ENCODE data around the gene NTPCR.

DNA sequence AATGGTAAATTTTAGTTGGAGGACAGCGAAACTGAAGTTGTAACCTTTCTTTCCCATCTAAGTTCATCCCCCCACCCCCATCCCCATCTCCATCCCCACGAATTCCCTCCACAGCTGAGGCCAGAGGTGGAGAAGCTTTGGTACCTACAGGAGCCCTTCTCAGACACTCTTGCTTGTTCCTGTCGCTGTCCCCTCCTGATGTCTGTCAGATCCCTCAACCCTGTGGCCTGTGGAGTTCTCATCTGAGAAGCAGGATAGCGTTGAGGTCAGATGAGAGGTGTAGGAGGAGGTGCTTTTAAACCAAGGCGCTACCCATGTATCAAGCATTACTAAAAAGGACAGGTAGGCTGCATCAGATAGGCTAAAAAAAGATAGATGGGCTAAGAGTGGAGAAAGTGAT lies 769 bp downstream of the NTPCR start:
- TF ChIP-seq, protein P1, sequence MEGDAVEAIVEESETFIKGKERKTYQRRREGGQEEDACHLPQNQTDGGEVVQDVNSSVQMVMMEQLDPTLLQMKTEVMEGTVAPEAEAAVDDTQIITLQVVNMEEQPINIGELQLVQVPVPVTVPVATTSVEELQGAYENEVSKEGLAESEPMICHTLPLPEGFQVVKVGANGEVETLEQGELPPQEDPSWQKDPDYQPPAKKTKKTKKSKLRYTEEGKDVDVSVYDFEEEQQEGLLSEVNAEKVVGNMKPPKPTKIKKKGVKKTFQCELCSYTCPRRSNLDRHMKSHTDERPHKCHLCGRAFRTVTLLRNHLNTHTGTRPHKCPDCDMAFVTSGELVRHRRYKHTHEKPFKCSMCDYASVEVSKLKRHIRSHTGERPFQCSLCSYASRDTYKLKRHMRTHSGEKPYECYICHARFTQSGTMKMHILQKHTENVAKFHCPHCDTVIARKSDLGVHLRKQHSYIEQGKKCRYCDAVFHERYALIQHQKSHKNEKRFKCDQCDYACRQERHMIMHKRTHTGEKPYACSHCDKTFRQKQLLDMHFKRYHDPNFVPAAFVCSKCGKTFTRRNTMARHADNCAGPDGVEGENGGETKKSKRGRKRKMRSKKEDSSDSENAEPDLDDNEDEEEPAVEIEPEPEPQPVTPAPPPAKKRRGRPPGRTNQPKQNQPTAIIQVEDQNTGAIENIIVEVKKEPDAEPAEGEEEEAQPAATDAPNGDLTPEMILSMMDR (IDR thresholded peaks at IDR 0.05; ENCODE audit: extremely low read depth in 1 of 2, insufficient read depth in 1 of 2, low read depth in 1 of 2, low read length in 2 of 2) = no peak
- TF ChIP-seq FOS (IDR thresholded peaks at IDR 0.05; ENCODE audit: borderline replicate concordance, insufficient read depth, low read length) = no peak
- no peak for TF ChIP-seq POLR2A (IDR thresholded peaks at IDR 0.05; ENCODE audit: low read depth, low read length)
- TF ChIP-seq, protein P2, sequence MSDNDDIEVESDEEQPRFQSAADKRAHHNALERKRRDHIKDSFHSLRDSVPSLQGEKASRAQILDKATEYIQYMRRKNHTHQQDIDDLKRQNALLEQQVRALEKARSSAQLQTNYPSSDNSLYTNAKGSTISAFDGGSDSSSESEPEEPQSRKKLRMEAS (IDR thresholded peaks at IDR 0.05; ENCODE audit: insufficient read depth, insufficient read length) = no peak
- no peak for TF ChIP-seq POLR2AphosphoS5 (IDR thresholded peaks at IDR 0.05; ENCODE audit: insufficient read depth, low read depth, low read length)
- TF ChIP-seq EZH2 (IDR thresholded peaks at IDR 0.05; ENCODE audit: borderline replicate concordance, low read depth, low read length, severe bottlenecking) = no peak
